CD4-positive, alpha-beta T cell (primary cell): ENCODE results near the gene CCDC85B. TPM values are rescaled to one million over a fixed set of nuclear protein-coding genes. Genes with fewer than 3 reads are reported as not detected.
"Not testable (repeated sequence)": the region's sequence is repeated elsewhere in the genome, so short reads cannot be mapped to it uniquely, and the experiment has no call there.

Experiments
- ATAC-seq: fragments of 200-7000 bp; cut with Tn5 transposase; one replicate; pipeline ENCODE4 v1.10.0; 2022; ENCODE audit warnings: mild to moderate bottlenecking; ENCODE audit not compliant: poor library complexity
- CTCF ChIA-PET: fragments of 350-600 bp; sonication (Branson Sonifier 250); formaldehyde crosslinking; loops from one replicate; lab custom pipeline; 2021; ENCODE audit warnings: antibody characterized with exemption, inconsistent platforms; lab: Charles Lee
- POLR2A ChIA-PET: fragments of 350-600 bp; sonication (Branson Sonifier 250); formaldehyde crosslinking; loops from one replicate; lab custom pipeline; 2021; ENCODE audit warnings: antibody characterized with exemption, inconsistent platforms; lab: Charles Lee
- DNase-seq, 14 experiments: peaks; one replicate each; pipeline ENCODE4 v3.0.0-alpha.2; 2013 to 2020; ENCODE audit warnings: mixed read lengths in 2 of 14
- H3K27ac ChIP-seq, 2 donors: one replicate each; pipeline versions ENCODE4 v1.5.1 to v1.7.0; 2013; ENCODE audit warnings: low read length in 2 of 2, low read depth in 1 of 2, mild to moderate bottlenecking in 1 of 2
- H3K27me3 ChIP-seq, 2 experiments: 1 replicate in 1 of 2; 2 replicates in 1 of 2; pipeline versions ENCODE4 v1.6.1 to v1.7.0; 2013; ENCODE audit warnings: low read length in 2 of 2, control low read depth in 1 of 2, mild to moderate bottlenecking in 1 of 2, moderate library complexity in 1 of 2; ENCODE audit not compliant: insufficient read depth in 2 of 2, control insufficient read depth in 1 of 2
- H3K36me3 ChIP-seq: one replicate; pipeline ENCODE4 v1.6.1; 2013; ENCODE audit warnings: low read length, control low read depth; ENCODE audit not compliant: insufficient read depth
- H3K4me1 ChIP-seq: one replicate; pipeline ENCODE4 v1.6.1; 2013; ENCODE audit warnings: low read length, control low read depth; ENCODE audit not compliant: insufficient read depth
- H3K4me3 ChIP-seq: one replicate; pipeline ENCODE4 v1.5.1; 2013; ENCODE audit warnings: mild to moderate bottlenecking, low read length, moderate library complexity
- H3K9me3 ChIP-seq, 2 experiments: 1 replicate in 1 of 2; 2 replicates in 1 of 2; pipeline versions ENCODE4 v1.6.1 to v1.7.0; 2013; ENCODE audit warnings: low read length in 2 of 2, mild to moderate bottlenecking in 2 of 2, control low read depth in 1 of 2, moderate library complexity in 1 of 2; ENCODE audit not compliant: control insufficient read depth in 1 of 2, insufficient read depth in 1 of 2
- H3K27ac Mint-ChIP-seq: one replicate; pipeline ENCODE4 v1.8.0; 2020; ENCODE audit warnings: mixed read lengths
- H3K27me3 Mint-ChIP-seq: one replicate; pipeline ENCODE4 v1.8.0; 2021; ENCODE audit warnings: mixed read lengths
- H3K36me3 Mint-ChIP-seq: one replicate; pipeline ENCODE4 v1.8.0; 2021; ENCODE audit warnings: low read depth, mixed read lengths
- H3K4me1 Mint-ChIP-seq: one replicate; pipeline ENCODE4 v1.8.0; 2021; ENCODE audit warnings: low read depth, mixed read lengths
- H3K4me3 Mint-ChIP-seq: one replicate; pipeline ENCODE4 v1.8.0; 2020; ENCODE audit warnings: mild to moderate bottlenecking, mixed read lengths
- H3K9me3 Mint-ChIP-seq: one replicate; pipeline ENCODE4 v1.8.0; 2020; ENCODE audit warnings: mixed read lengths
- CTCF ChIP-seq: fragments of 200-600 bp; IDR thresholded peaks from one replicate; pipeline ENCODE4 v1.8.0; 2022; ENCODE audit warnings: antibody characterized with exemption, mild to moderate bottlenecking
- intact Hi-C, 2 experiments: fragments of 100-400 bp; cut with DNase I in 1 of 2; cut with micrococcal nuclease in 1 of 2; formaldehyde crosslinking; loops; one replicate each; pipeline versions ENCODE4 v1.15.1 to v1.9.0; 2023 to 2025; cut with DNase I, micrococcal nuclease
- total RNA-seq, 174 experiments: library from RNA in 2 of 174; stranded (reverse) in 2 of 174; gene quantifications; one replicate each; pipeline ENCODE4 v1.2.3 and lab custom pipeline; 2021 to 2026

Gene CCDC85B
- total RNA-seq, 2 experiments from 2014 or later, result 23.1 to 25.8 TPM

GRCh38 chr11:65844231-65844872, 46.1 kb upstream of the CCDC85B start:
- H3K4me1 ChIP-seq, result no peaks in the 10 kb centered on the region
- H3K9me3 ChIP-seq, result no peaks in the 10 kb centered on the region
- H3K36me3 ChIP-seq, result no peaks in the 10 kb centered on the region
- no peak for TF ChIP-seq CTCF
- CTCF ChIA-PET, result no interaction called here
- POLR2A ChIA-PET, result no interaction called here
- Mint-ChIP-seq H3K4me3 (no peak overlapping the region), H3K27ac (no peak overlapping the region), H3K36me3 (no peaks in the 10 kb centered on the region), H3K9me3 (no peaks in the 10 kb centered on the region), H3K4me1 (no peaks in the 10 kb centered on the region), H3K27me3 (no peaks in the 10 kb centered on the region)
- DNase-seq (no peak), ATAC-seq (no peak)
- H3K27ac ChIP-seq, result no peak overlapping the region
- H3K27me3 ChIP-seq, result no peaks in the 10 kb centered on the region
- intact Hi-C loops, result no loop called here
- no peak overlapping the region for H3K4me3 ChIP-seq

- no peak for DNase-seq
- intact Hi-C loops, result no loop called here
- no peak overlapping the region for H3K4me3 Mint-ChIP-seq
- H3K36me3 ChIP-seq, result peaks cover 19% of the 10 kb centered on the region
- H3K4me1 Mint-ChIP-seq, result no peaks in the 10 kb centered on the region
- H3K27me3 Mint-ChIP-seq, result no peaks in the 10 kb centered on the region
- ATAC-seq, result no peak
- CTCF ChIA-PET, result interaction anchor here (0.5 kb wide), 1 partner anchor 142 kb away, joined by 3 read pairs; no protein-coding TSS in a partner anchor
- H3K9me3 ChIP-seq, result peaks cover 7 to 20% of the 10 kb centered on the region in 2 experiments
- POLR2A ChIA-PET, result no interaction called here
- H3K4me1 ChIP-seq, result no peaks in the 10 kb centered on the region
- H3K27me3 ChIP-seq, result no peaks in the 10 kb centered on the region
- peaks cover 15% of the 10 kb centered on the region for H3K36me3 Mint-ChIP-seq
- H3K27ac ChIP-seq, result no peak overlapping the region
- no peak overlapping the region for H3K4me3 ChIP-seq
- no peak for TF ChIP-seq CTCF
- H3K27ac Mint-ChIP-seq, result no peak overlapping the region
- no peaks in the 10 kb centered on the region for H3K9me3 Mint-ChIP-seq
These were observed 42.7 kb upstream of the CCDC85B start for GRCh38 chr11:65847746-65848145.

GRCh38 chr11:65848693-65849092, 41.8 kb upstream of the CCDC85B start:
- DNase-seq, H3K4me1 ChIP-seq, intact Hi-C loops, H3K9me3 Mint-ChIP-seq, H3K27ac ChIP-seq, CTCF ChIA-PET, H3K4me1 Mint-ChIP-seq, H3K27ac Mint-ChIP-seq, H3K27me3 Mint-ChIP-seq, H3K27me3 ChIP-seq, H3K4me3 ChIP-seq, ATAC-seq, H3K4me3 Mint-ChIP-seq: not testable (repeated sequence)
- H3K36me3 Mint-ChIP-seq, result peaks cover 24% of the 10 kb centered on the region
- POLR2A ChIA-PET, result interaction anchor here (0.5 to 1.3 kb wide), 3 partner anchors 10 to 50 kb away, joined by 3 read pairs; no protein-coding TSS in a partner anchor
- Histone ChIP-seq H3K36me3 (peaks cover 29% of the 10 kb centered on the region), H3K9me3 (peaks cover 7 to 23% of the 10 kb centered on the region in 2 experiments)
